H9 (cell line): ENCODE results near the gene NTRK2. TPM values are rescaled to one million over a fixed set of nuclear protein-coding genes. Genes with fewer than 3 reads are reported as not detected.

Experiments
- DNase-seq: peaks from one replicate; pipeline ENCODE4 v3.0.0-alpha.2; 2017
- H2AFZ ChIP-seq: one replicate; pipeline ENCODE4 v1.6.1; 2013; ENCODE audit warnings: mild to moderate bottlenecking, low read length, control low read depth, moderate library complexity
- H2AK5ac ChIP-seq: 2 replicates; pipeline ENCODE4 v1.6.1; 2013; ENCODE audit warnings: low read length, control low read depth, mixed read lengths; ENCODE audit not compliant: insufficient read length
- H2BK120ac ChIP-seq: one replicate; pipeline ENCODE4 v1.6.1; 2013; ENCODE audit warnings: low read depth, mild to moderate bottlenecking, low read length, control low read depth, inconsistent platforms; ENCODE audit not compliant: poor library complexity, severe bottlenecking
- H2BK12ac ChIP-seq: 2 replicates; pipeline ENCODE4 v1.6.1; 2013; ENCODE audit warnings: low read length, control low read depth, mixed read lengths, low read depth; ENCODE audit not compliant: insufficient read length
- H2BK15ac ChIP-seq: 2 replicates; pipeline ENCODE4 v1.6.1; 2013; ENCODE audit warnings: low read depth, low read length, control low read depth
- H2BK20ac ChIP-seq: one replicate; pipeline ENCODE4 v1.6.1; 2013; ENCODE audit warnings: low read depth, mild to moderate bottlenecking, low read length, control low read depth, inconsistent platforms; ENCODE audit not compliant: poor library complexity, severe bottlenecking
- H2BK5ac ChIP-seq: 2 replicates; pipeline ENCODE4 v1.6.1; 2013; ENCODE audit warnings: low read length, control low read depth, mixed read lengths; ENCODE audit not compliant: insufficient read length
- H3K14ac ChIP-seq: 2 replicates; pipeline ENCODE4 v1.6.1; 2013; ENCODE audit warnings: low read length, control low read depth; ENCODE audit not compliant: insufficient read depth
- H3K18ac ChIP-seq: 2 replicates; pipeline ENCODE4 v1.6.1; 2013; ENCODE audit warnings: low read depth, mild to moderate bottlenecking, mixed read lengths, low read length, control low read depth; ENCODE audit not compliant: insufficient read length
- H3K23ac ChIP-seq: 2 replicates; pipeline ENCODE4 v1.6.1; 2013; ENCODE audit warnings: low read length, control low read depth, mixed read lengths, low read depth; ENCODE audit not compliant: insufficient read length
- H3K23me2 ChIP-seq: 2 replicates; pipeline ENCODE4 v1.6.1; 2013; ENCODE audit warnings: low read depth, mild to moderate bottlenecking, mixed read lengths, low read length, control low read depth; ENCODE audit not compliant: insufficient read length, poor library complexity, severe bottlenecking
- H3K27ac ChIP-seq: 2 replicates; pipeline ENCODE4 v1.5.1; 2013; ENCODE audit warnings: low read length, control low read depth, mixed read lengths, low read depth; ENCODE audit not compliant: insufficient read length
- H3K27me3 ChIP-seq: 2 replicates; pipeline ENCODE4 v1.6.1; 2013; ENCODE audit warnings: low read length, control low read depth, inconsistent platforms; ENCODE audit not compliant: insufficient read depth
- H3K4ac ChIP-seq: 2 replicates; pipeline ENCODE4 v1.6.1; 2013; ENCODE audit warnings: low read depth, mild to moderate bottlenecking, control low read depth, inconsistent platforms, low read length, moderate library complexity
- H3K4me1 ChIP-seq: 2 replicates; pipeline ENCODE4 v1.6.1; 2013; ENCODE audit warnings: low read length, control low read depth, inconsistent platforms; ENCODE audit not compliant: insufficient read depth
- H3K4me2 ChIP-seq: 2 replicates; pipeline ENCODE4 v1.6.1; 2013; ENCODE audit warnings: low read length, control low read depth, mixed read lengths; ENCODE audit not compliant: insufficient read length, insufficient read depth
- H3K56ac ChIP-seq: 2 replicates; pipeline ENCODE4 v1.6.1; 2013; ENCODE audit warnings: low read depth, mild to moderate bottlenecking, mixed read lengths, low read length, control low read depth; ENCODE audit not compliant: insufficient read length
- H3K79me1 ChIP-seq: 2 replicates; pipeline ENCODE4 v1.6.1; 2013; ENCODE audit warnings: low read depth, mild to moderate bottlenecking, moderate library complexity, low read length, control low read depth, inconsistent platforms; ENCODE audit not compliant: insufficient read depth, poor library complexity, severe bottlenecking
- H3K79me2 ChIP-seq: 2 replicates; pipeline ENCODE4 v1.6.1; 2013; ENCODE audit warnings: low read length, control low read depth, inconsistent platforms; ENCODE audit not compliant: insufficient read depth
- H3K9ac ChIP-seq: 2 replicates; pipeline ENCODE4 v1.6.1; 2013; ENCODE audit warnings: low read length, control low read depth, mixed read lengths; ENCODE audit not compliant: insufficient read length; ENCODE audit errors: extremely low read depth
- H3K9me3 ChIP-seq: one replicate; pipeline ENCODE4 v1.6.1; 2013; ENCODE audit warnings: low read depth, low read length, inconsistent platforms; ENCODE audit not compliant: control insufficient read depth
- H3T11ph ChIP-seq: one replicate; pipeline ENCODE4 v1.6.1; 2013; ENCODE audit warnings: mild to moderate bottlenecking, low read length, control low read depth, inconsistent platforms
- H4K20me1 ChIP-seq: one replicate; pipeline ENCODE4 v1.6.1; 2013; ENCODE audit not compliant: control insufficient read depth, insufficient read length, insufficient read depth
- H4K5ac ChIP-seq: 2 replicates; pipeline ENCODE4 v1.6.1; 2013; ENCODE audit warnings: low read depth, mild to moderate bottlenecking, mixed read lengths, low read length, control low read depth; ENCODE audit not compliant: insufficient read length
- H4K8ac ChIP-seq: replicated peaks from 2 replicates; pipeline ENCODE4 v1.6.1; 2013; ENCODE audit warnings: low read length, control low read depth, mixed read lengths, low read depth; ENCODE audit not compliant: insufficient read length
- H4K91ac ChIP-seq: 2 replicates; pipeline ENCODE4 v1.6.1; 2013; ENCODE audit warnings: low read depth, mild to moderate bottlenecking, moderate library complexity, mixed read lengths, low read length, control low read depth; ENCODE audit not compliant: insufficient read length
- H3K27ac Mint-ChIP-seq, 3 experiments: 2 replicates in 2 of 3; 3 replicates in 1 of 3; pipeline ENCODE4 v1.8.0; 2020 to 2021; ENCODE audit warnings: mixed read lengths in 3 of 3, mild to moderate bottlenecking in 1 of 3, moderate library complexity in 1 of 3
- H3K27me3 Mint-ChIP-seq: 2 replicates; pipeline ENCODE4 v1.8.0; 2021; ENCODE audit warnings: low read depth, mild to moderate bottlenecking, moderate library complexity, mixed read lengths
- H3K36me3 Mint-ChIP-seq, 3 experiments: 2 replicates in 2 of 3; 3 replicates in 1 of 3; pipeline ENCODE4 v1.8.0; 2020 to 2021; ENCODE audit warnings: low read depth in 3 of 3, mixed read lengths in 3 of 3; ENCODE audit not compliant: insufficient read depth in 1 of 3
- H3K4me1 Mint-ChIP-seq, 2 experiments: 2 replicates each; pipeline ENCODE4 v1.8.0; 2020; ENCODE audit warnings: mixed read lengths in 2 of 2
- H3K4me3 Mint-ChIP-seq, 2 experiments: 2 replicates in 1 of 2; 3 replicates in 1 of 2; pipeline ENCODE4 v1.8.0; 2020 to 2021; ENCODE audit warnings: mild to moderate bottlenecking in 2 of 2, mixed read lengths in 2 of 2, moderate library complexity in 1 of 2
- H3K9me3 Mint-ChIP-seq, 2 experiments: 2 replicates in 1 of 2; 3 replicates in 1 of 2; pipeline ENCODE4 v1.8.0; 2020; ENCODE audit warnings: mild to moderate bottlenecking in 2 of 2, mixed read lengths in 2 of 2, moderate library complexity in 1 of 2
- CTCF ChIP-seq: fragments of 200-600 bp; sonication (generic); conservative IDR thresholded peaks from 3 replicates; pipeline ENCODE4 v1.8.0; 2021; ENCODE audit warnings: antibody characterized with exemption, mild to moderate bottlenecking
- WGBS: extraction: QIAGEN DNeasy Blood & Tissue Kit; methylation state at CpG from one replicate; pipeline ENCODE4 v1.1.7; 2013; ENCODE audit warnings: missing lambda C conversion rate, low lambda C conversion rate, mixed read lengths; ENCODE audit not compliant: insufficient read length; ENCODE audit errors: extremely low coverage; 5-methylcytosine and 5-hydroxymethylcytosine counted together
- total RNA-seq: library from RNA; stranded (reverse); gene quantifications from 2 replicates; pipeline ENCODE4 v1.2.1, GENCODE V29; 2021

The NTRK2 gene
- total RNA-seq, 1 experiment from 2014 or later: 0.02 TPM

GRCh38 chr9:84691634-84692033 is 22.1 kb downstream of the NTRK2 start:
- DNase-seq: no peak
- Histone ChIP-seq H4K8ac (no peak overlapping the region), H3K9ac (no peak overlapping the region), H4K5ac (no peak overlapping the region), H2BK120ac (no peak overlapping the region), H2AFZ (no peak overlapping the region), H3K4me1 (no peaks in the 10 kb centered on the region), H3K4ac (no peak overlapping the region), H2BK5ac (no peak overlapping the region), H3K23ac (no peak overlapping the region), H3K27ac (no peak overlapping the region), H3T11ph (no peak overlapping the region), H3K23me2 (no peaks in the 10 kb centered on the region), H3K27me3 (no peaks in the 10 kb centered on the region), H3K18ac (no peak overlapping the region), H3K56ac (no peak overlapping the region), H2AK5ac (no peak overlapping the region), H3K4me2 (no peak overlapping the region), H2BK12ac (no peak overlapping the region), H2BK20ac (no peak overlapping the region), H4K91ac (no peak overlapping the region), H3K9me3 (no peaks in the 10 kb centered on the region), H3K79me1 (no peaks in the 10 kb centered on the region), H2BK15ac (no peak overlapping the region), H3K79me2 (no peaks in the 10 kb centered on the region), H4K20me1 (no peaks in the 10 kb centered on the region), H3K14ac (no peak overlapping the region)
- H3K27ac Mint-ChIP-seq: no peak overlapping the region
- H3K36me3 Mint-ChIP-seq: no peaks in the 10 kb centered on the region
- 0 out of 2 replicates have a peak, but pooled peaks cover 1% of the 10 kb centered on the region for H3K27me3 Mint-ChIP-seq
- TF ChIP-seq CTCF: no peak
- H3K4me1 Mint-ChIP-seq: peaks cover 7 to 10% of the 10 kb centered on the region in 2 experiments
- no peak overlapping the region for H3K4me3 Mint-ChIP-seq
- WGBS: no CpG with 5 or more reads among the region's 5 CpGs
- no peaks in the 10 kb centered on the region for H3K9me3 Mint-ChIP-seq
